HG02884 (cell line): ENCODE results near the gene SLC29A1.

Source experiments
- ATAC-seq: cut with Tn5 transposase; IDR thresholded peaks from one replicate; pipeline ENCODE4 v1.9.1; 2021; ENCODE audit warnings: mild to moderate bottlenecking, moderate library complexity; ENCODE audit not compliant: unreplicated experiment

SLC29A1 gene

DNA sequence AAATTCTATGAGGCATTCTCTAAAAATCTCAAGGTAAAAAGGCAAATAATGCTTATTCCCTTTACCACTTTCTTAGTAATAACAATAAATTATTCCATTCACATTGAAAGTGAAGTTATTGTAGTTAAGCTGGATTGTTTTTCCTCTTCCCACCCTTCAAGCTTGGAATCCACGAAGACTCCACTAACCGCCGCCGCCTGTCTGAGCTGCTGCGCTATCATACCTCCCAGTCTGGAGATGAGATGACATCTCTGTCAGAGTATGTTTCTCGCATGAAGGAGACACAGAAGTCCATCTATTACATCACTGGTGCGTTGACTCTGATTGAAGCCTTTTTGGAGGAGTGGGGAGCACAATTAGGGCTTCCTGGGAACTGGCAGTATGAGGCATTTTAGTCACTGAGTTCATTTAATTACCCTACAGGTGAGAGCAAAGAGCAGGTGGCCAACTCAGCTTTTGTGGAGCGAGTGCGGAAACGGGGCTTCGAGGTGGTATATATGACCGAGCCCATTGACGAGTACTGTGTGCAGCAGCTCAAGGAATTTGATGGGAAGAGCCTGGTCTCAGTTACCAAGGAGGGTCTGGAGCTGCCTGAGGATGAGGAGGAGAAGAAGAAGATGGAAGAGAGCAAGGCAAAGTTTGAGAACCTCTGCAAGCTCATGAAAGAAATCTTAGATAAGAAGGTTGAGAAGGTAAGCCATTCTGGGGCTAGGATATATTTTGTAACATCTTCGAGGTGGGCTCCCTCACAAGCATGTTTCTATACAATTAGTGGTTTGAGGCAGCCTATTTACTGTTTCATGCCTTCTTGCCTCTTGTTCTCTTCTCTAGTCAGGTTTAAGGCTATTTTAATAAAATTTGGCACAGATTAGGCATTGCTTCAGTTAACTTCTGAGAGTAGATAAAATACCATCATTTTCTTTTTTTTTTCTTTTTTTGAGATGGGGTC lies 28.5 kb downstream of the SLC29A1 start:
- ATAC-seq: no peak

DNA sequence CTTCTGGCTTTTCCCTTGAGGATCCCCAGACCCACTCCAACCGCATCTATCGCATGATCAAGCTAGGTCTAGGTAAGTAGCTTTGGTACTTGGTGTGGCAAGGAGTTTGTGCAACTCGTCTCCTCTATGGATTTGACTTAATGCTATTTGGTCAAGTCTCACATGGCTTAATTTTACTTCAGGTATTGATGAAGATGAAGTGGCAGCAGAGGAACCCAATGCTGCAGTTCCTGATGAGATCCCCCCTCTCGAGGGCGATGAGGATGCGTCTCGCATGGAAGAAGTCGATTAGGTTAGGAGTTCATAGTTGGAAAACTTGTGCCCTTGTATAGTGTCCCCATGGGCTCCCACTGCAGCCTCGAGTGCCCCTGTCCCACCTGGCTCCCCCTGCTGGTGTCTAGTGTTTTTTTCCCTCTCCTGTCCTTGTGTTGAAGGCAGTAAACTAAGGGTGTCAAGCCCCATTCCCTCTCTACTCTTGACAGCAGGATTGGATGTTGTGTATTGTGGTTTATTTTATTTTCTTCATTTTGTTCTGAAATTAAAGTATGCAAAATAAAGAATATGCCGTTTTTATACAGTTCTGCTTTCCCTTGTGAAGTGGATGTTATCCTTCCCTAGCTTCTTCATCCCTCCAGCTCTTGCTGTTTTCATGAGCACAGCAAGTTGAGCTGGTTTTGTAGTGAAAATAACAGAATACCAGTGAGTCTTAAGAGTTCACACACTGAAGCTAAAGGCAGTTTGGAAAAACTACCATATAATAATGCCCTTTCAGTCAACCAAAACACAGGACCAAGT lies 30.1 kb downstream of the SLC29A1 start:
- no peak for ATAC-seq

DNA sequence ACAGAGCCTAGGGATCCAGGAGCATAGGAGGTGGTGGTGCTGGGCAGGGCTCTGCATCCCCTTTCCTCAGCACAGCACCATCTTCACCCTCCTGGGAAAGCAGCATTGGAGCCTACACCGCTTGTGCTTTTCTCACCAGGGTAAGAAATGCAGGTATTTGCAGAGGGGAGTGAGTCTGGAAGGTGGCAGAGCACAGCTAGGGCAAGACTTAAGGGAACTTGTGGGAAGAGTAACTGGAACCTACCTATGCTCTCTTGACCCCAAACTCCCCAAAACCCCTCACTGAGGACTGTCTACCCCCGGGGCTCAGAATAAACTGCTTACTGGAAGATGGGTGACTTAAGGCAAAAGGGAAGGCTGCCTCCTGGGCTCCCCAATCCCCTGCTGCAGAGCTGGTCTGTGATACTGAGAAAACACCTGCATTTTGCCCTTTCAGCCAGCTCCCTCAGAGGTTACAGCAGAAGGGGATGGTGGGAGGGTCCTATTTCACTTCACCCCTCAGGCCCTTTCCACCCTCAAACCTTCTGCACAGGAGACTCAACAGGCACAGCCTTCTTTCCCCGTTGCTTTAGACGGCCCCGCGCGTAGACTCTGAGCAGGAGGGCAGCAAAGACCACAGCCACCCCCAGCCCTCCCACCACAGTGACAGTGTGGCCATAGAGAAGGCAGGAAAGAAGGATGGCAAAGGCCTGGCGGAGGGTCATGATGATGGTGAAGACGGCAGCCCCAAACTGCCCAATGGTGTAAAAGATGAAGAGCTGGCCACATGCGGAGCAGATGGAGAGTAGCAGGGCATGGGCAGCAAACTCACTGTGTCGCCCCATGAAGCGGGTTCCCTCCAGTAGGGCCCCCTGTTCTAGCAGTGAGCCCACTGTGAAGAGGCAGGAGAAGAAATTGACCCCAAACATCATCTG lies 31.1 kb downstream of the SLC29A1 start:
- ATAC-seq: no peak

DNA sequence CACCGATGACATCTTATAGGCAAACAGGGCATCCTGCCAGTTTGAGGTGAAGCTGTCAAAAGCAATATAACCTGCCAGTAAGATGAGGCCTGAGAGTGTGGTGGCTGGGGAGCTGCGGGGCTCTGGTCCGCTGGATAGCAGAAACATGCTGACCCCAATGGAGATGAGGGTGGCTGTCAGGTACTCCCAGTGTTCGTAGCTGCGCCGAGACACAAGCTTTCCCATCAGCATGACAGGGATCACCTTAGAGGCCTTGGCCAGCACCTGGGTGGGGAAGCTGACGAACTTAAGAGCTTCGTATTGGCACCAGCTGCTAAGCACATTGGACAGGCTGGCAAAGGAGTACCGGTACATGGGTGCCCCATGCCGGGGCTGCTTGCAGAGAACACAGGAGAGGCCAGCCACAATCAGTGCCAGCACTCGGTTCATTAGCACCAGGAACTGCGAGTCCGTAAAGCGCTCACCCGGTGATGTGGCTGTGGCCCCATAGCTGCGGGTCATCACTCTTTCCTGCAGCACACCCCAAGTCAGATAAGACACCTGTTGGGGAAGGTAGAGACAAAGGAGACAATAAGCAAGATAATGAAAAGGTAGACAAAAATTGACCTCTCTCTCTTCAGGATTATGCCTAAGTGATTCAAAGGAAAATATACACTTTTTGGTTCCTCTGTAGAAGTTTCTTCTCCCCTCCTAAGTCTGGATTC lies 31.9 kb downstream of the SLC29A1 start:
- ATAC-seq: no peak

DNA sequence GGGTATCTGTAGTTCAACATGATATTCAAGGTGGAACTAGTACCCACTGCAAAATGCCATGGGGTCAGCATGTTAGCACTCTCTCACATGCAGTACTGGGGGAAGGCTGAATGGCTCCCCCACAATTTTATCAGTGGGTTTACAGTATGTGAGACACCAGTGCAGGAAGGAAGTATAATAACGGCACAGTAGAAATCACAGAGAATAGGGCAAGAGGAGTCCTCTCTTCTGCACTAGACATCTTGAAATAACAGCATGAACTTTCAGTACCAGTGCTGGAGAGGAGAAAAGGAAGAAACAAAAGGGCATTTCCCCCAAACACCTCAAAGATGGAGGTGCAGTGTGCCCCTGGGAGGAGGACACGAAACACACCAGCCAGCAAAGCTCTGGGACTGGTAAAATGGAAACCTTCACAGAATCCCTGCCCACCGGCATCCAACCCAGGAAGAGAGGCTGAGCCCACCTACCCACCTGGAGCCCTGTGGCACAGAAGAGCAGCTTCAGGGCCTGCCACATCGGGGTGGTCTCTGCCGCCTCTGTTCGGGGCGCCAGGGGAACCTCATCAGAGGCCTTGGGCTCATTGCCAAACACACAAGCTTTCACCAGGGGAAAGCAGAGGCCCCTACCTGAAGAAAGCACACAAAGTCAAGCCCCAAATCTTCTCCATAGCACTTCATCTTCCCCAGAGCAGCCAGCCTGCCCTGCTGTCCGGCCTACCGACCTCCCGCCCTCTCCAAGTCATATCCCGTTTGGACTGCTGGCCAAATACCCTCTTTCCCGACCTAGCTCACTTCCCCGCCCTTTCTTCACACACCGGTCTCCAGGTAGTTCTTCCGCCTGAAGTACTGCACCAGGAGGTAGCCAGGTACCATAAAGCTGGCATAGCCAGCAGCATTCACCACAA lies 32.7 kb downstream of the SLC29A1 start:
- no peak for ATAC-seq

DNA sequence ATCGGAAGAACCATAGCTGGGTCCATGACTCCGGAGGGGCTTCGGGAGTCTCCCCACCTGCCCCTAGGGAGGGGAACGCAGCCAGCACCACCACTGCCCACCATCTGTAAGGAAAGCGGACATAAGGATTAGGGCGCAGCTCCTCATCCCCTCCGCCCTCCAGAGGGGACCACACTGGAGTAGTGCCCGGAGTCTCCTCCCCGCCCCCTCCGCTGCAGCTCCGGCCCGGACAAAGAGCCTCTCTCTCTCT lies 33.3 kb downstream of the SLC29A1 start:
- no peak for ATAC-seq

DNA sequence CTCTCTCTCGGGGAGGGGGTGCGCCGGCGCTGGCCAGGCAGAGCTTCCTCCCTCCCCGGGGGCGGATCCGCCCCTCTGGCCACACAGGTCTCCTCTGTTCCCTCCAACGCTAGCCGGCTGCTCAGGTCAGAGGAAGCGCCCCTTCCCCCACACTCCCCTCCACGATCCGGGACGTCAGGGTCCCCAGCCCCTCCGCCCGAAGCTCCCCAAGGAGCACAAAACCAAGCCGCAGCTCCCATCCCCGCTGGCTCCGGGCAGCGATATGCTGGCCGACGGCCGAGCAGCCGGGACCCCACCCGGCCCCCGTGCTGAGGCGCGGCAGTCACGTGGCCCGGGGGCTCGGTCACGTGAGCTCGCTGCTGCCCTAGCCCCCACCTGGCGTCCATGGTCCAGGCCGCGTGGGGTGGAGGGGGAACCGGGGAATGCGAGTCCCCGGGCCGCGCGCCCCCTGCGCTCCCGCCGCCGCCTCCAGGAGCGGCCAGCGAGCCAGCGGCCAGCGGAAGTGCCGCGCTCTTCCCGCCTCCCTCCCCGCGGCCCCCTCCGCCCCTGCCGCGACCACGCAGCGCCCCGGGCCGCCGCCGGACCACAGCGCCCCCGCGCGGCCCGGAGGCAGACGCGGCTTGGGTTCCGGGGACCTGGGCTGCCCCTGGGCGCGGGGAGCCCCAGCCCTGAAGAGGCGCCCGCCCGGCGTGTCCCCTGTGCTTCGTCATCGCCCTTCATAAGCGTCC lies 33.8 kb downstream of the SLC29A1 start, which contains the start of gene SLC35B2:
TSS of gene SLC35B2 (minus strand) at position 504 of the 728 bp plus-strand sequence. CDS start at position 386, 118 bp downstream.
- ATAC-seq: peak; percentile 48

DNA sequence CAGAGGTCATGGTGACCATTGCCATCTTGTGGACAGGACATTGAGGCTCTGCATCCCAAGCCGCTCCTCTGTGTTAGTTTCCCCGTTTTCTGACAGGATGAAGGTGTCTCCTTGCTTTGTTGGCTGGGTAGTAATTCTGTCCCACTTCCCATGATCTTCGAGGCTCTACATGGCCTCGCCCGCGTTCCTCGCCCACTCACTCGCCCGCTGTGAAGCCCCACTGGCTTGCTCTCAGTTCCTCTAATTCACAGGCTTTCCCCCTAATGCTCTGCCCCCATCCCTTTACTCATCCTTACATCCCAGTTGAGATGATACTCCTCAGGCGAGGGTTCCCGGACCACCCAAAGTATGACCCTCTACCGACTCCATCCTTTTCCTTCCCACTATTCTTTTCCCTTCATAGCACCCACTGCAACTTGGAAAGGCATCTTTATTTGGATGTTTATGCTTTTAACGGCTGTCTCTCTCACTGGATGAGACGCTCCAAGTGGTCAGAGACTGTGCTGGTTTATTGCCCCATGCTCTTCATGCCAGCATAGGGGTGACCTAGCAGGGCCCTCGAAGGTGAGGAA lies 34.4 kb downstream of the SLC29A1 start:
- ATAC-seq: peak; percentile 13

DNA sequence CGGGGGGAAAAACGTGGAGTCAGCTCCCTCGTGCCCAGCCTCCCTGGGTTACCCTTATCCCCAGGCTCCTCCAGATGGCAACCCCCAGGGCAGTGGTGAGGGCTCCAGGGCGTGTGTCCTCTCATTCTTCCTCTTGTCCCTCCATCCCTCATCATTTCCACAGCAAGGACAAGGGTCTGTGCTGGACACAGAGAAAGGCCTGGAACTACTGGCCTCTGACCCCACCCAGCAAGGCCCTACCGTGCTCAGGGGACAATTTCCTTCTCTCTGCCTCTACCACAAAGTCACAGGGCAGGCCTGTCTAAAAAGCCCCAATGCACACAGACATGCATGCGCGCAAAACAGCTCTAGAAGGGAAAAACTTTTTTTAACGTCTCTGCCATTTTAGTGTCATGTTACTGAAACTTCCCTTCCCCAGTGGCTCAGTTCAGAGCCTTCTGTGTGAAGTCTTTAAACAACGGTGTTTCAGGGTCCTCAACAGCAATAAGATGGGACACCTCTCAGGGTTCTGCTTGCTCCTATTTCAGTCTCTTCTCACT lies 35.0 kb downstream of the SLC29A1 start:
- ATAC-seq: no peak

DNA sequence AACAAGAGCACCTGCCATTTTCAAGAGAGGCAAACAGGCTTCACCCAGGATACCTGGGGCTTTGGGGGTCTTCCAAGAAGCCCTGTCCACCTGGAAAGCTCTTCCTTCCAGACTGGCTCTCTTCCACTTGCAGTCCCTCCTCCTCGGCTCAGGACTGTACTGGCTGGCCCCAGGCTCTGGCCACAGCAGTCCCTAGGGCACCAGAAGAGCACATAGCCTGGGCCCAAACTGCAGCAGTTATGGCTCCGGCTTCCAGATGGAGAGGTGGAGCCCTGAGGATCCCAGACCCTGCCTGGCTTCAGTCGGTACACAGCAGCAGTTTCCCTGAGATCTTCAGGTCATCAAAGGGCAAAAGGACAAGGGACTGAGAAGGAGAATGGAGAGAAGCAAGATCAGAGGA lies 35.5 kb downstream of the SLC29A1 start:
- ATAC-seq: no peak

DNA sequence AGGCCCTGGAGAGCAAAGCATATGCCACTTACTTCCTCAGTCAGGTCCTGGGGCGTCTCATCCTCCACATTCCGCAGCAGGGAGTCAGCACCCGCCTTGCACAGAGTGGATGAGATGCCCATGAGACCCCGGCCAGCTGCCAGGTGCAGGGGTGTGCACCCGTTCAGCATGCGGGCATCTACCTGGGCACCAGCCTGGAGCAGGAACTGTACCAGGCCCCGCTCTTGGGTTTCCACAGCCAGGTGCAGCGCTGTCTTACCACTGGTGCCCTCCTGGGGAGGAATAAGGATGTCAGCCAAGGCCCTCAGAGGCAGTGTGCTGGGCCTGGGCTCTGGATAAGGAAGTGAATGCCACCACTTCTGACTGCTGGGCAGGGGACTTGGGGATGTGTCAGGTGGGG lies 36.6 kb downstream of the SLC29A1 start:
- no peak for ATAC-seq

DNA sequence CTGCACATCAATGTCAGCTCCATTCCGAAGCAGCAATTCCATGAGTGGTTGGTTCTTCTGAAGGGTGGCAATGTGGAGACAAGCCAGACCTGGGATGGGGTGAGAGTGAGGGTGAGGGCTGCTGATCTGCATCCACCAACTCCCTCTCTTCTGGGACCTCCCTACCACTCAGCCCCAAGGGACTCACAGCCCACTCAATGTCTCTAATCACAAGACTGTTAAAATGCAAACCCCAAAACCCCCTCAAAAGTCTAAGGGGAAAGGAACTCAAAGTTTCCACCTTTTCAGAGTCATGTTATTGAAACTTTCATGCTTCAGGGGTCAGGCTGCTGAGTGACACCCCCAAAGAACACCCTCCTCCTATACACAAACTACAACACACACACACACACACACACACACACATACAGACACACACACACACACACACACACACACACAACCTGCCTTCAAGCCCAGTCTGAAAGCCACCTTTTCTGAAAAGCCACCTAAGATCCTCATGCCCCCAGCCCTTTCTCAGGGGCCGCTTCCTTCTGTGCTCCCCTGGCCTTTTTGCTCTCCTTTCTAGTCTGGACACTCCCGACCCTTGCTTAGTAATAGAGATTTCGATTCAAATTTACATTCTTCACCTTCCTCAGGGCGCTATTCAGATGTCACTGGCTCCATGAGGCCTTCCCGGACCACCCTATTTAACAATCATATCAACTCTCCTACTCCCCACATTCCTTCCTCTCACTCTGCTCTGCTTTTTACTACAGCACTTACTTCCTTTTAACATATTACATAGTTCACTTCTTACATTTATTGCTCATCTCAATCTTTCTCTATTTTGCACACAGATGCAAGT lies 37.3 kb downstream of the SLC29A1 start:
- no peak for ATAC-seq

DNA sequence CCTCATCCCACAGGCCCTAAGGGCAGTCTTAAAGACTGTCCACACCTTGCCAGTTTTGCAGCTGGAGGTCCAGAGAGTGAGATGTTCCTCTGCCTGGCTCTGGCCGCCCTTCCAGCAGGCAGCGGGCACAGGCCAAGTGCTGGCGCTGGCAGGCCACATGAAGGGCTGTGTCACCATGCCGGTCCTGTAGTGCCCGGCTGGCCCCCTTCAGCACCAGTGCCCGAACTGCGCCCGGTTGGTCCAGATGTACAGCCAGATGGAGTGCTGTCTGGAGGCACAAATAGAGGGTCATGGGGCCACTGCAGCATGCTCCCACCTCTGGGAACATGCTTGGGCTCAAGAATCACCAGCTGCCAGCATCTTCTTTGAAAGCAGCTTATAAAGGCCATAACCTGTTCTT lies 38.2 kb downstream of the SLC29A1 start:
- no peak for ATAC-seq

DNA sequence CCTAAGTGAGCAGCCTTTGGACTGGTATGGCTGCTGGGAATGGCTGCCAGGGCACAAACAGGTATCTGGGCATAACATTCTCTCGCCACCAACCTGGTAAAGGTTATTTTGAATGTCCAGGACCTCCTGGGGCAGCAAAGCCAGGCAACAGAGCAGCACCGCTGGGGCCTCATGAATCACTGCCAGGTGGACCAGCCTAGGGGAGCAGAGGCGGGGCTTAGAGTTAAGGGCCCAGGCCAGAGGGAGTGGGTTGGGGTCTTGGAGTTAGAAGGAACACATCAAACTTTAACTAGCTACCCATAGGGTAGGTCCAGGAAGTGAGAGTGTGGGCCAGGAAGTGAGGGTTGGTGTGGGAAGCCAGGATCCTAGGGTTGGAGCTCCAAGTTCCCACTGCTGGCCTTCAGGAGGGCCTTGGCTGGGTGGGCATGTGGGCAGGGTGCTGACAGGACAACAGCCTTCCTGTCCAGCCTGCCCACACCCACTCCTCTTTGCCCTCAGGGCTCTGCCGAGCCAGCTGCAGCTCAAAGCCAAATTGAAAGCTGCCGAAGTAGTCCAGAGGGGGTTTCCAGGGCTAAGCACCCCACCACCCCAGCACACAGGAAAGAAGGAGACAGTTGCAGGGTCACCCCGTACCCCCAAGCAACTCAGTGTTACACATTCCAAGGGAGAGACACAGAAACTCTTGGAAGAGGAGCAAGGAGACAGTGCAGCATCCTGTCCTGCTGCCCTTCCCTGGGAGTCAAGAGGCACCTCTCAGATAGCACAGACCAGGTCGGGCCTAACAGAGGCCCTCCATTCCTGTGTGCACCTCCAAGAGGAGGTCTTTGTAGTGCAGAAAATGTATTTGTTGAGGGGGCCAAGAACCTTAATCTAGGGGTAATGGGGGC lies 39.3 kb downstream of the SLC29A1 start:
- no peak for ATAC-seq

DNA sequence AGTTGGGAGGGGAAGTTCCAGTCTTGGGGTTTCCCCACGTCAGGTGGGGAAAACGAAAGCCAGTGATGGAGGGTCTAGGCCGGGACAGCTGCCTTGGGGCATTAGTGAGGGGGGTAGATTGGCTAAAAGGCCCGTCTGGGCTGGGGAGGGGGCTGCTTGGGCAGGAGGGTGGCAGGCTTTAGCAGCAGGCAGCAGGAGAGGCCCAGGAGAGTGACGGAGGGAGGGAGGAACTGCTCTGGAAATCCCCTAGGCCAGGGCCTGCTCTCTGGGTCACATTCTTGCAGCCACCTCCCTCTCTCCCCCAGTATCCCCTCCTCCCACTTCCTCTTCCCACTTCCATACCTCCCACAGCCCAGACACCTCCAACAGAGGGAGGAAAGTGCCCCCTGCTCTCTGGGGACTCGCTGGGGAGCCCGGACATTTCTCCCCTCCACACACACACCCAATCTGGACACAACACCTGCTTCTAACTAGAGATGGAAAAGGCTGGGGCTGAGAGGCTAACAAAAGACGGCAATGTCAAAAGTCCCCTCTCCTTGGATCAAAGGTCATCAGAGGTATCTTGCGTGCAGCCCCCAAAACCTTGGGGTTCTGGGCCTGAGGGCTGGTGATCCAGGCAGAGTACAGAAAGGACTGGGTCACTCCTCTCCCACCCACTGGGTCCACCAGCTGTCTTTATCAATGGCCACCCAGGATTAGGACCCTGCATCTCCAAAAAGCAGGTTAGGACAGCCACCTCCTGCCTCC lies 40.1 kb downstream of the SLC29A1 start:
- ATAC-seq: no peak
